Glutamatergic neuron (in vitro differentiated cells): ENCODE data around the gene TSPAN9. TPM values are rescaled to one million over a fixed set of nuclear protein-coding genes. Genes with fewer than 3 reads are reported as not detected.

ENCODE experiments used
- DNase-seq: peaks from one replicate; pipeline ENCODE4 v3.0.0; 2022
- H3K27ac Mint-ChIP-seq: one replicate; pipeline ENCODE4 v1.8.0; 2020; ENCODE audit warnings: mild to moderate bottlenecking, mixed read lengths, inconsistent platforms; ENCODE audit not compliant: unreplicated experiment
- H3K27me3 Mint-ChIP-seq: one replicate; pipeline ENCODE4 v1.8.0; 2020; ENCODE audit warnings: mild to moderate bottlenecking, moderate library complexity, mixed read lengths, inconsistent platforms; ENCODE audit not compliant: unreplicated experiment
- H3K36me3 Mint-ChIP-seq: one replicate; pipeline ENCODE4 v1.8.0; 2020; ENCODE audit warnings: mild to moderate bottlenecking, mixed read lengths, inconsistent platforms; ENCODE audit not compliant: unreplicated experiment
- H3K4me1 Mint-ChIP-seq: one replicate; pipeline ENCODE4 v1.8.0; 2020; ENCODE audit warnings: mild to moderate bottlenecking, low read depth, mixed read lengths, inconsistent platforms; ENCODE audit not compliant: unreplicated experiment
- H3K4me3 Mint-ChIP-seq: one replicate; pipeline ENCODE4 v1.8.0; 2020; ENCODE audit warnings: mild to moderate bottlenecking, mixed read lengths, inconsistent platforms; ENCODE audit not compliant: unreplicated experiment
- H3K9me3 Mint-ChIP-seq: one replicate; pipeline ENCODE4 v1.8.0; 2020; ENCODE audit warnings: mild to moderate bottlenecking, moderate library complexity, mixed read lengths, inconsistent platforms; ENCODE audit not compliant: unreplicated experiment
- total RNA-seq: library from RNA; stranded (reverse); fragmentation: NEBNext Ultra II Directional; extraction: Animal tissue kit (Norgen Biotek cat#: 25700); gene quantifications from one replicate; pipeline ENCODE4 v1.2.1, GENCODE V29; 2021; ENCODE audit not compliant: unreplicated experiment
- TF ChIP-seq, protein P1 (sequence below): fragments of 200-600 bp; sonication (generic); IDR thresholded peaks from one replicate; pipeline ENCODE4 v1.5.0; 2021; ENCODE audit not compliant: partially characterized antibody, unreplicated experiment

Gene TSPAN9
- total RNA-seq, 1 donor from 2014 or later, result 142 TPM

DNA sequence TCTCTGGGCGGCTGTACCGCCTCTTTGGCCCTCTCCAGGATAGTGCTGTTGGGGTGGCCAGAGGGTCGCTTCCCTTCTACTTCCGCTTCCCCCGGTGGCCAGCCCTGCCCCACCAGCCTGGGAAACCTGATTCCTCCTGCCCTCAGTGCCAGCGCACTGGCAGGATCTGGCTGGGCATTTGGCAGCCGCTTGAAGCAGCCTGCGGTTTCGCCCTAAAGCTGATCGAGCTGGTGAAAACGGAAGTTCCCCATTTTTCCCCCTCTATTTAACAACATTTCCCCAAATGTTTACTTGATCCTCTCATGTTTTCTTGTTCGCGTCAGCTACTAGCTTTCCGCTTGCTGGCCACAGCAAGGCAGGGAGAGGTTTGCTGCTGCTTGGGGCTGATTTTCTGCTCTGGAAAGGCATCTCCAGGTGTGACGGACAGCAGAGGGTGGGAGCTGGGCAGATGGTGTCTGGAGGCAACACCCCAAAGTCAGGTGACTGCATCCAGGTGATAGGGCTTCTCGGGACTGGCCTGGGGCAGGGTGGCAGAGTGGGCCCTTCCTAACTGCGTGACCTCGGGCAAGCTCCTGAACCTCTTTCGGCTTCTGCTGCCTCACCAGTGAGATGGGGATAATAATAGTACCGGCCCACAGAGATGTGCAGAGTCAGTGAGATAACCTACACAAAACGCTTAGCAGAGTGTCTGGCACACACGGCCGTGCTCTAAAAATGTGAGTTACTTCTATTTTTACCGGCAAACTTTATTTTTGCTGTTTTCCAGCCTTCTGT is 53.1 kb downstream of the TSPAN9 start:
- Mint-ChIP-seq H3K27me3 (peaks cover 7% of the 10 kb centered on the region), H3K4me3 (no peak overlapping the region), H3K4me1 (peaks cover 37% of the 10 kb centered on the region), H3K9me3 (peaks cover 2% of the 10 kb centered on the region), H3K36me3 (peaks cover 5% of the 10 kb centered on the region), H3K27ac (peak overlapping the region; percentile 48)
- TF ChIP-seq, protein P1, sequence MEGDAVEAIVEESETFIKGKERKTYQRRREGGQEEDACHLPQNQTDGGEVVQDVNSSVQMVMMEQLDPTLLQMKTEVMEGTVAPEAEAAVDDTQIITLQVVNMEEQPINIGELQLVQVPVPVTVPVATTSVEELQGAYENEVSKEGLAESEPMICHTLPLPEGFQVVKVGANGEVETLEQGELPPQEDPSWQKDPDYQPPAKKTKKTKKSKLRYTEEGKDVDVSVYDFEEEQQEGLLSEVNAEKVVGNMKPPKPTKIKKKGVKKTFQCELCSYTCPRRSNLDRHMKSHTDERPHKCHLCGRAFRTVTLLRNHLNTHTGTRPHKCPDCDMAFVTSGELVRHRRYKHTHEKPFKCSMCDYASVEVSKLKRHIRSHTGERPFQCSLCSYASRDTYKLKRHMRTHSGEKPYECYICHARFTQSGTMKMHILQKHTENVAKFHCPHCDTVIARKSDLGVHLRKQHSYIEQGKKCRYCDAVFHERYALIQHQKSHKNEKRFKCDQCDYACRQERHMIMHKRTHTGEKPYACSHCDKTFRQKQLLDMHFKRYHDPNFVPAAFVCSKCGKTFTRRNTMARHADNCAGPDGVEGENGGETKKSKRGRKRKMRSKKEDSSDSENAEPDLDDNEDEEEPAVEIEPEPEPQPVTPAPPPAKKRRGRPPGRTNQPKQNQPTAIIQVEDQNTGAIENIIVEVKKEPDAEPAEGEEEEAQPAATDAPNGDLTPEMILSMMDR, result no peak
- no peak for DNase-seq

DNA sequence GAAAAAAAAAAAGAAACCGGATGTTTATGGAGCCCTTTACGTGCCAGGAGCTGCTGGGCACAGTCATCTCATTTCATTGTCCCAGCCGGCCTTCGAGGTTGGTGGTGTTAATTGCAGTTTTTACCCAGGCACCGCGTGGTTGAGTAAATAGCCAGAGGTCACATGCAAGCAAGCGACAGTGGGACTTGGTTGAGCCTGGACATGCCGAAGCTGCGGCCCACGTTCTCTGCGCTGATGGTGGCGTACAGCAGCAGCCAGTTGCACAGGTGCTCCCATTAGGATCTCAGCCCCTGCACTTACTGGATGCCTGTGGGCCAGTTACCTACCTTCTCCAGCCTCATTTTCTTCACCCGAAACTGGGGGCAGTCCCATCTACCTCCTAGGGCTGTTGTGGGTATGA is 54.0 kb downstream of the TSPAN9 start:
- H3K9me3 Mint-ChIP-seq, result peaks cover 2% of the 10 kb centered on the region
- H3K27me3 Mint-ChIP-seq, result peaks cover 7% of the 10 kb centered on the region
- no peak overlapping the region for H3K27ac Mint-ChIP-seq
- TF ChIP-seq, protein P1, result no peak
- H3K4me1 Mint-ChIP-seq, result peaks cover 40% of the 10 kb centered on the region
- peaks cover 5% of the 10 kb centered on the region for H3K36me3 Mint-ChIP-seq
- H3K4me3 Mint-ChIP-seq, result no peak overlapping the region
- no peak for DNase-seq

DNA sequence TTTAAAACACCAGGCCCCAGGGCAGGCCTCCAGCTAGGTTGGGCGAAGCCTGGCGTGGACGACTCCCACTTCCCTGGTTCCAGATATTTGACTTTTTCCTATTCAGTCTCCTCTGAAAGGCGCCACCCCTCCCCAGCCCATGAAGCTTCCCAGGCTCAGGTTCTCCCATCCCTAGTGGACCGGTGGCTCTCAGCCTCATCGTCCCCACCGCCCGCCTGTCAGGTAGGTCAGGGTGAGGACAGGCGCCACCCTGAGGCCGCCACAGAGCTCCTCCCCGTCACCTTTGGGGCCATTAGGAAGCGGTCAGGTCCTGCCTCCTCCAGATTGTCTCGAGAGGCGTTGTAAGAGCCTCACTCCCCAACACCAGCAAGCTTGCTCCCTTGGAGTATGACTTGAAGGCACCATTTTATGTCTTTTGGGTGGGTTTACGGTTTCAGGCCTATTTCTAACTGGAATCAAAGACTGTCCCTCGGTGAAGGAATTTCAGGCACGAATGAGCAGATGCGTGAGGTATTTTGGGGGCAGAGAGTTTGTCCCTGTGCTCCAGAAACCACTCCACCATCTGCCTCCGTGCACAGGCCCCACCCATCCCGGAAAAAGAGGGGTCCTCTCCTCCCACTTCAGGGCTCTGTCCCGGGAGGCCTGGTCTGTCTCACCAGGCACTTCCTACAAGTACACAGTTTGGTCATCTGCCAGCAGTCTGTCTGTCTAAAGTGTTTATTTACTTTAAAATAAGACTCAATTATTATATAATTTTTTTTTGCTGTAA is 55.6 kb downstream of the TSPAN9 start:
- no peak for DNase-seq
- Mint-ChIP-seq H3K9me3 (peaks cover 2% of the 10 kb centered on the region), H3K27me3 (peaks cover 9% of the 10 kb centered on the region), H3K4me3 (no peak overlapping the region), H3K27ac (no peak overlapping the region), H3K4me1 (peaks cover 50% of the 10 kb centered on the region), H3K36me3 (peaks cover 5% of the 10 kb centered on the region)
- TF ChIP-seq, protein P1, result no peak

DNA sequence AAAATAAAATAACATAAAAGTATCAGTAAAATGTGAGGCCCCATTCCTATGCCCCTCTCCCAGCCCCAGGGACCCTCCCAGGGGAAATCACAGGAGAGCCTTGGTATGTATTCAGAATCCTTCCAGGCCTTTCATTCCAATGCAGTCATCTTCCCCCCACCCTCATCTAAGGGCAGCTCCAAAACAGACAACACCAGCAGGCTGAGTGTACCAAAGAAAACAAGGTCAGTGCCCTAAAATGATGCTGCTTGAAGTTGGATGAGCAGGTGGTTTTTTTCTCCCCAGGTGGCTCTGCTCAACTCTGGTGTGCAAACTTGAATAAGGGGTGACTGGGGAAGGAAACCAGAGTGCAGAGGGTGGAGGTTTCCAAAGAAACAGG is 56.2 kb downstream of the TSPAN9 start:
- peaks cover 5% of the 10 kb centered on the region for H3K27me3 Mint-ChIP-seq
- H3K9me3 Mint-ChIP-seq, result peaks cover 2% of the 10 kb centered on the region
- H3K4me1 Mint-ChIP-seq, result peaks cover 50% of the 10 kb centered on the region
- TF ChIP-seq, protein P1, result no peak
- no peak overlapping the region for H3K4me3 Mint-ChIP-seq
- H3K27ac Mint-ChIP-seq, result no peak overlapping the region
- peaks cover 5% of the 10 kb centered on the region for H3K36me3 Mint-ChIP-seq
- no peak for DNase-seq

DNA sequence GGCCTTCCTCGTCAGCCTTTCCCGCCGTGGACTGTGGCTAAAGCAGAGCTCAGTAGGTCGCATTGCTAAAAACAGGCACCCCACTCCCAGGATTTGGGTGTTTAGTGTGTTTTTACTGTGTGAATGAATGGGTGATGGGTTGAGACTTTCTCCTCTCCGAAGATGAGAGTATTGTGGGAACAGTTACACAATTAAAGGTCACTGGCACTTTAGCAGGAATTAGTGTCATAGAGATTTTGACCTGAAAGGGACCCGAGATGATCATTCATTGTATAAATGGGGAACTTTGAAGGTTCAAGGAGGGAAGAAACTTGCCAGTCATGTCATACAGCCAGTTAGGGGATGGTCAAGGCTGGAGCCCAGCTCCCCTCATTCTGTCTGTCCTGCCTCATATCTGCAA is 56.9 kb downstream of the TSPAN9 start:
- H3K4me1 Mint-ChIP-seq, result peaks cover 52% of the 10 kb centered on the region
- DNase-seq, result no peak
- H3K9me3 Mint-ChIP-seq, result peaks cover 2% of the 10 kb centered on the region
- TF ChIP-seq, protein P1, result no peak
- H3K36me3 Mint-ChIP-seq, result peaks cover 2% of the 10 kb centered on the region
- no peak overlapping the region for H3K27ac Mint-ChIP-seq
- no peak overlapping the region for H3K4me3 Mint-ChIP-seq
- H3K27me3 Mint-ChIP-seq, result peaks cover 3% of the 10 kb centered on the region
